ENCODE measurements around the gene TMEM131. TPM values are rescaled to one million over a fixed set of nuclear protein-coding genes. Genes with fewer than 3 reads are reported as not detected.

TMEM131 gene
- total RNA-seq, 1 donor from 2014 or later, result 59.4 TPM

- Mint-ChIP-seq H3K4me3 (no peak overlapping the region), H3K27me3 (ENCODE audit: insufficient read depth, low read depth) (peaks cover 5% of the 10 kb centered on the region), H3K36me3 (no peaks in the 10 kb centered on the region), H3K4me1 (no peaks in the 10 kb centered on the region), H3K9me3 (no peaks in the 10 kb centered on the region), H3K27ac (peak overlapping the region; percentile 22)
- Histone ChIP-seq H3K9me3 (ENCODE audit: low read depth) (no peaks in the 10 kb centered on the region), H2AFZ (replicated peaks) (no peak overlapping the region), H3K27me3 (no peaks in the 10 kb centered on the region), H3K27ac (no peak overlapping the region), H4K20me1 (ENCODE audit: low read depth) (no peaks in the 10 kb centered on the region), H3K9ac (no peak overlapping the region), H3K4me1 (no peaks in the 10 kb centered on the region), H3K79me2 (ENCODE audit: low read depth) (no peaks in the 10 kb centered on the region), H3K36me3 (no peaks in the 10 kb centered on the region), H3F3A (ENCODE audit: low read depth) (no peaks in the 10 kb centered on the region), H3K4me3 (no peak overlapping the region), H3K4me2 (no peak overlapping the region)
- no peak for DNase-seq (ENCODE audit: low spot score)
- TF ChIP-seq EZH2 (IDR thresholded peaks at IDR 0.05), result no peak
- no peak for TF ChIP-seq CTCF (IDR thresholded peaks at IDR 0.05)
- no peak for TF ChIP-seq EZH2phosphoT487 (IDR thresholded peaks at IDR 0.05)
Measured at GRCh38 chr2:97736608-97737330, 259.0 kb downstream of the TMEM131 start.

GRCh38 chr2:97736185-97736584, 259.6 kb downstream of the TMEM131 start:
- H3K27ac Mint-ChIP-seq, result peak overlapping the region; percentile 22
- no peaks in the 10 kb centered on the region for H3F3A ChIP-seq (ENCODE audit: low read depth)
- no peaks in the 10 kb centered on the region for H3K36me3 ChIP-seq
- no peaks in the 10 kb centered on the region for H3K36me3 Mint-ChIP-seq
- no peaks in the 10 kb centered on the region for H4K20me1 ChIP-seq (ENCODE audit: low read depth)
- H3K4me3 Mint-ChIP-seq, result no peak overlapping the region
- no peaks in the 10 kb centered on the region for H3K4me1 Mint-ChIP-seq
- H3K9ac ChIP-seq, result no peak overlapping the region
- H3K9me3 ChIP-seq (ENCODE audit: low read depth), result no peaks in the 10 kb centered on the region
- no peak for DNase-seq (ENCODE audit: low spot score)
- no peaks in the 10 kb centered on the region for H3K27me3 ChIP-seq
- no peaks in the 10 kb centered on the region for H3K4me1 ChIP-seq
- no peak overlapping the region for H3K4me3 ChIP-seq
- H3K79me2 ChIP-seq (ENCODE audit: low read depth), result no peaks in the 10 kb centered on the region
- no peak overlapping the region for H3K27ac ChIP-seq
- TF ChIP-seq EZH2phosphoT487 (IDR thresholded peaks at IDR 0.05), result no peak
- TF ChIP-seq EZH2 (IDR thresholded peaks at IDR 0.05), result no peak
- no peak for TF ChIP-seq CTCF (IDR thresholded peaks at IDR 0.05)
- H3K9me3 Mint-ChIP-seq, result no peaks in the 10 kb centered on the region
- no peak overlapping the region for H2AFZ ChIP-seq (replicated peaks)
- peaks cover 5% of the 10 kb centered on the region for H3K27me3 Mint-ChIP-seq (ENCODE audit: insufficient read depth, low read depth)
- no peak overlapping the region for H3K4me2 ChIP-seq

GRCh38 chr2:97735161-97735561, 260.6 kb downstream of the TMEM131 start:
- H3K9me3 Mint-ChIP-seq, result no peaks in the 10 kb centered on the region
- H3K79me2 ChIP-seq (ENCODE audit: low read depth), result no peaks in the 10 kb centered on the region

More at GRCh38 chr2:97735161-97735561, 260.6 kb downstream of the TMEM131 start:
- no peak overlapping the region for H3K27ac ChIP-seq
- H3K27me3 ChIP-seq, result no peaks in the 10 kb centered on the region
- no peak for TF ChIP-seq EZH2phosphoT487 (IDR thresholded peaks at IDR 0.05)
- no peak for TF ChIP-seq CTCF (IDR thresholded peaks at IDR 0.05)
- no peak for TF ChIP-seq EZH2 (IDR thresholded peaks at IDR 0.05)
- H4K20me1 ChIP-seq (ENCODE audit: low read depth), result no peaks in the 10 kb centered on the region
- H2AFZ ChIP-seq (replicated peaks), result no peak overlapping the region
- Mint-ChIP-seq H3K4me3 (no peak overlapping the region), H3K36me3 (no peaks in the 10 kb centered on the region), H3K27ac (no peak overlapping the region), H3K4me1 (no peaks in the 10 kb centered on the region), H3K27me3 (ENCODE audit: insufficient read depth, low read depth) (peaks cover 5% of the 10 kb centered on the region)
- no peaks in the 10 kb centered on the region for H3K4me1 ChIP-seq
- no peak overlapping the region for H3K9ac ChIP-seq
- H3K4me3 ChIP-seq, result no peak overlapping the region
- H3K4me2 ChIP-seq, result no peak overlapping the region
- no peak for DNase-seq (ENCODE audit: low spot score)
- no peaks in the 10 kb centered on the region for H3F3A ChIP-seq (ENCODE audit: low read depth)
- H3K36me3 ChIP-seq, result no peaks in the 10 kb centered on the region
- H3K9me3 ChIP-seq (ENCODE audit: low read depth), result no peaks in the 10 kb centered on the region
